GM18508 (cell line): Measurements from ENCODE around the gene ZFP37.
"Not testable (repeated sequence)": the region's sequence is repeated elsewhere in the genome, so short reads cannot be mapped to it uniquely, and the experiment has no call there.

Experiments
- ATAC-seq: cut with Tn5 transposase; IDR thresholded peaks from one replicate; pipeline ENCODE4 v1.9.1; 2021; ENCODE audit warnings: moderate number of reproducible peaks; ENCODE audit not compliant: insufficient read depth, unreplicated experiment

The ZFP37 gene

DNA sequence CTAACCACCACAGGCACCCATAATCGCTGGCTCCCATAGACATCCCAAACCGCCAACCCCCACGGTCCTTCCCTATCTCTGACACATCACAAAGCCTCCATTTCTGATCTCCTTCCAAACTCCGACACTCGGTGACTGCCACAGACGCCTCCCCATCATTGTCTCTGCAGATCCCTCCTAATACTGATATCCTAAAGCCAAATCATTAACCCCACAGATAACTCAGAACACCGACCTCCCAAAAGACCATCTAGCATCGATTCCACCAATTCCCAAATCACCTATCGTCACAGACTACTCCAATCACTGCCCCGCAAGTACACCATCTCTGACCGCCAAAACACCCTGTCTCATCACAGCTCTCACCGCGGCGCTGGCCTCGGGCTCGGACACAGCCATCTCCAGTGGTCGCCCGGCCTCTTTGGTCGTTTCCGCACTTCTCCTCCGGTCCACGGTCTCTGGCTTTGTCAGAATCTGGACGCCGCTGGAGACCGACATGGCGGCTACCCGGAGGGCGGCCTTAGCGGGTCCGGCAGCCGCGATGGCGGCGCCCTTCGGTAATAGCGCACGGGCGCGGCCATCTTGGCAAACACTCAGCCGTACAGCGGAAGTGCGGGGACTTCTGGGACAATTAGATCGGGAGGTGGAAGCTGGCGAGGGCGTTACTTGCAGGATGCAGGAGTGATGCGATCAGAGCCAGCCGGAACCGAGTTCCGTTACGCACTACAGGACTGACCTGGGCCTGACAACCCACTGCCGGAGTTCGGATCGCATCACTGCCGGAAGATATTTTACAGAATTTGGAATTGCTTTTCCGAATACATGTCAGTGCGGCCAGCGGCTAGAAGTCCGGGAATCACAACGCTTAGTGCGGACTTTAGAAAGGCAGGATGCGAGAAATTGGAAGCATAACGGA lies at the start of gene ZFP37:
ZFP37 (minus strand) TSS at position 534 of the 916 bp plus-strand sequence; CDS start at position 498, 36 bp downstream.
- ATAC-seq: peak; percentile 86

DNA sequence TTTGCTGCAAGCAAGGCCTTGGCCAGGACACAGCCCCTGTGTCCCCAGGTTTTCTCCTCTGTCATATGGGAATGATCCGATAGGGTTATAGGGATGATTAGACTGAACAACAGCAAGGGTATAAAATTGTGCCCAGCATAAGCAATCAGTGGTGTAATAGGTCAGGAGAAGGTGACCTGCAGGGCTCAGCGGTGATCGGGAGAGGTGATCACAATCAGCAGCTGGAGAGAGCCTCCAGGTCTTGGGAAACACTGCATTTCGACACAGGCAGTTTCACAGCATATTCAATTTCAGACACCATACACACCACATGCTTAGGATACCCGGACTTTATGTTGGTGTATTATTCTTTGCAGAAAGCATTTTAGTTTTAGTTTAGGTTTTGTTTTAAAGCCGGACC lies 48.8 kb upstream of the ZFP37 start:
- ATAC-seq: not testable (repeated sequence)

DNA sequence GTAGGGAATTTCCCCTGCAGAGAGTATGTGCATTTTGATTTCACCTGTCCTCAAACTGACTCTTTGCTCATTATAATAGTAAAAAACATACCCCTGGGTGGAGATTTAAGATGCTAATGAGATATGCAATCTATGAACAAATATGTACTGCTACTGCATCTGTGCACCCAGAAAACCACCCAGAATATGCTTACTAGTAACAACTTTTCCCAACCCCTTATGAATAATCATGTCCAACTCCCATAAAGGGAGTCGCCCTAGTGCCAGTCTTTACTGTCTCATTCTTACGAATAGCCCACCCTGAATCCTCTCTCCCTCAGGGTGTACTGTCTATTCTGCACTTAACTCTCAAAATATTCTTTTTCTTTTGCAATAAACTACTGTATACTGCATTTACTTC lies 39.0 kb upstream of the ZFP37 start:
- no peak for ATAC-seq

DNA sequence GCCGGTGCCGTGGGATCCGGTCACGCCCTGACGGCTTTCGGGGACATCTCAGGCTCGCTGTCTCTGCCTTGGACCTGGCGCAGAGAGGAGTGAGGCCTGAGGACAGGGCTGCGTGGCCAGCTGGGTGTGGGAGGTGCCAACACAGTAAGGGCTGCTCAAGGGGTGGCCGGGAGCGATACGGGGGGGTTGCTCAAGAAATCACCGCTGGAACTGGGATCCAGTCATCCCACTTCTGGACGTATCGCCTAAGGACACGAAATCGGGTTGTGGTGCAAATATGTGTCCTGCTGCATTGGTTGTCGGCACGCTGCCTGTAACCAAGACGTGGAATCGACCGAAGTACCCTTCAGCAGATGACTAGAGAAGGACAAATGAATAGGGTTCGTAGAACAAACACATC lies 33.4 kb upstream of the ZFP37 start:
- not testable (repeated sequence) for ATAC-seq

DNA sequence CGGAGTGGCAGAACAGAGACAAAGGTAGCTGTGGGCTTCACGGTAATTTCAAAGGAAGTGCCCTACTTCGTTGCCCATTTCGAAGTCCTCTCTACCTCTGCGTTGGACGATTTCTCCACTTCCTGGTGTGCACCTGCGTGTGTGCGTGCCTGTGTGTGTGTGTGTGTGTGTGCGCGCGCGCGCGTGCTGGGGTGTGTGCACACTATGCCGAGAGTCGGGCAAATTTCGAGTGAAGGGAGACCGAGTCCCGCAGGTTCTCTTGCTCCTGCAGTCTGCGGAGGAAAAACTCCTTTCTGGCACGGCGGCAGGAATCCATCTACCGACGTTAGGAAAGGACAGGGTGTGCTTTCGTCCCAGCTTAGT lies 32.6 kb upstream of the ZFP37 start:
- ATAC-seq: not testable (repeated sequence)

DNA sequence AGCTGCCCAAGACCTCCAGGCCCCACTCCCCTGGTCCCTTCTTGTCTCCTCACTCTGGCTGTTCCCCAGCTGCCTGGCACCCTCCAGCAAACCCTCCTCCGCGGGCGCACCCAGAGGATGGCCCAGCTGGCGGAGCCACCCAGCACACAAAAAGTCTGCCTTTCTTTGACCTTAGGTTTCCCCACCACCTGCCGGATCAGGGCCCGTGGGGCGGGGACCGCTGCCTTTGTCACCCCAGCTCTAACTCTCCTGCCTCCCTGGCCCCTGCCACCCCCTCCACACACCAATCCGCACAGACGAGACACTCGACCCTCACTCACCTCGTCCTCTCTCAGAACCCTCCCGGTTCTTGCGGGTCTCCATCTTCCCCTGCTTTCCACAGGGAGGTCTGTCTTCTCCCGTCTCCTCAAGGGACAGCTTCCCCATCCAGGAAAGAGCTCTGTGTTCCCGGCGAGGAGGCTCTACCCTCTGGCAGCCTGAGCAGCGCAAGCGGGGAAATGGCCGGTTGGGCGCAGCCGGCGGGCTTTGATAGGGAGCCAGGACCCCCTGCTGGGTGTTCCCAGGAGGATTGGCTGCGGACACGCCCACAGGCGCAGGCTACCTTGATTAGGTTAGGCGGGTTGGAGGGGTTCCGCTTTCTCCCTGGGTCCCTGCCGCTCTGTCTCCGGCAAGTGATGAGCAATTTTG lies 32.1 kb upstream of the ZFP37 start:
- not testable (repeated sequence) for ATAC-seq

DNA sequence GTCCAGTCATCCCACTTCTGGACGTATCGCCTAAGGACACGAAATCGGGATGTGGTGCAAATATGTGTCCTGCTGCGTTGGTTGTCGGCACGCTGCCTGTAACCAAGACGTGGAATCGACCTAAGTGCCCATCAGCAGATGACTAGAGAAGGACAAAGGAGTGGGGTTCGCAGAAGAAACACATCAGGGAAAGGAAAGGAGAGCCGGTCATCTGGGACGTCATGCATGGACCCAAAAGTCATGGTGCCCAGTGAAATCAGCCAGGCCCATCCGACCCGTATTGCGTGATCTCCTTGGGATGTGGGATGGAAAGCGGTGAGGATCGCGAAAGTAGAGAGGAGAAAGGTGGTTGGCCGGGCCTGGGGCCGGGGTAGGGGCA lies 6.4 kb upstream of the ZFP37 start:
- not testable (repeated sequence) for ATAC-seq

DNA sequence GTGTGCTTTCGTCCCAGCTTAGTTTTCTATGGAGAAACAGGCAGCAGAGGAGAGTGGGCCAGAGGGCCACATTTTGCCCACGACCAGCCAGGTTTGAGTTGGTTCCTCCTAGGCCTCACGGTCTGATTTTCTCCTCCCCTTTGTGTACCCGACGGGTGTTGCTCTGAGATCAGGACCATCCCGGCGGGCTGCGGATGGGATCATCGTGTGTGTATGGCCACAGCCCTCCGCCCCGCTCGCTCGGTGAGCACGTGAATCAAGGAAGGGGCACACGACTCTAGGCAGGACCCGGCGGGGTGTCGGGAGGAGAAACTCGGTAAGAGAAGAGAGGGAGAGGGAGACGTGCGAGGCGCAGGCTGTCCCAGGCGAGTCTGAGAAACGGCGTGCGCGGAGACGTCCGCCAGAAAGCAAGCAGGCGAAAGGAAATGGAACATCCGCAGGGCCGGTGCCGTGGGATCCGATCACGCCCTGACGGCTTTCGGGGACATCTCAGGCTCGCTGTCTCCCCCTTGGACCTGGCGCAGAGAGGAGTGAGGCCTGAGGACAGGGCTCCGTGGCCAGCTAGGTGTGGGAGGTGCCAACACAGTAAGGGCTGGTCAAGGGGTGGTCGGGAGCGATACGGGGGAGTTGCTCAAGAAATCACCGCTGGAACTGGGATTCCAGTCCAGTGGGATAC lies 5.9 kb upstream of the ZFP37 start:
- not testable (repeated sequence) for ATAC-seq

DNA sequence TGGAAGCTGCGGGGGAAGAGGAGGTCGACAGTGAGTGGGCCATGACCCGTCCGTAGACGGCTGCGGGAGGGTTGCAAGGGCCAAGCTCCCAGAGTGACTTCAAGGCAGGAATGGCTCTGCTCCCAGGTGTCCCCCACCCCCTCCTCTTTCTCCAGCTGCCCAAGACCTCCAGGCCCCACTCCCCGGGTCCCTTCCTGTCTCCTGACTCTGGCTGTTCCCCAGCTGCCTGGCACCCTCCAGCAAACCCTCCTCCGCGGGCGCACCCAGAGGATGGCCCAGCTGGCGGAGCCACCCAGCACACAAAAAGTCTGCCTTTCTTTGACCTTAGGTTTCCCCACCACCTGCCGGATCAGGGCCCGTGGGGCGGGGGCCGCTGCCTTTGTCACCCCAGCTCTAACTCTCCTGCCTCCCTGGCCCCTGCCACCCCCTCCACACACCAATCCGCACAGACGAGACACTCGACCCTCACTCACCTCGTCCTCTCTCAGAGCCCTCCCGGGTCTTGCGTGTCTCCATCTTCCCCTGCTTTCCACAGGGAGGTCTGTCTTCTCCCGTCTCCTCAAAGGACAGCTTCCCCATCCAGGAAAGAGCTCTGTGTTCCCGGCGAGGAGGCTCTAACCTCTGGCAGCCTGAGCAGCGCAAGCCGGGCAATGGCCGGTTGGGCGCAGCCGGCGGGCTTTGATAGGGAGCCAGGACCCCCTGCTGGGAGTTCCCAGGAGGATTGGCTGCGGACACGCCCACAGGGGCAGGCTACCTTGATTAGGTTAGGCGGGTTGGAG lies 4.7 kb upstream of the ZFP37 start:
- ATAC-seq: not testable (repeated sequence)

DNA sequence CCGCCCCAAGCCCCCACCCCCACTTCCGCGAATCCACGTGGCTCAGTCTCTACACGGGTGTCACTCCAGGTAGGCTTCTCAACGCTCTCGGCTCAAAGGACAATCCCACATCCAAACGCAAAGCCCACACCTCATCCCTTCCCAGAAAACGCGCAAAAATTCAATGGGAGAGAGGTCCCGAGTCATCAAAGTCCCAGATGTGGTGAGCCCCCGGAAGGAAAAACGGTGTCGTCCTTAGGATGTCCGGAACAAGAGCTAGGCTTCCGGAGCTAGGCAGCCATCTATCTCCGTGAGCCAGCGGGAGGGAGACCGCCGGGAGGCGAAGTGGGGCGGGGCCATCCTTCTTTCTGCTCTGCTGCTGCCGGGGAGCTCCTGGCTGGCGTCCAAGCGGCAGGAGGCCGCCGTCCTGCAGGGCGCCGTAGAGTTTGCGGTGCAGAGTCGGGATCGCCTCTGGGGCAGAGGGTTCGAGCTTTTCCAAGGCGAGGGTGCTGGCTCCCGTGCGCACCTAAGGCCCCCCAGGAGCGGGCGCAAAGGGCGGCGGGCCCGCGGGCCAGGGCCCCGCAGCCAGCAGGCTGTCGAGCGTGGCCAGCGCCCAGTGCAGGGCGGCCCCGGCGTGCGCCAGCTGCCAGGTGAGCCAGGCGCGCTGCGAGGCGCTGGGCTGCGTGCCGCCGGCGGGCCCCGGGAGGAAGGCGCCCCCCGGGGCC lies 3.2 kb upstream of the ZFP37 start:
- not testable (repeated sequence) for ATAC-seq

DNA sequence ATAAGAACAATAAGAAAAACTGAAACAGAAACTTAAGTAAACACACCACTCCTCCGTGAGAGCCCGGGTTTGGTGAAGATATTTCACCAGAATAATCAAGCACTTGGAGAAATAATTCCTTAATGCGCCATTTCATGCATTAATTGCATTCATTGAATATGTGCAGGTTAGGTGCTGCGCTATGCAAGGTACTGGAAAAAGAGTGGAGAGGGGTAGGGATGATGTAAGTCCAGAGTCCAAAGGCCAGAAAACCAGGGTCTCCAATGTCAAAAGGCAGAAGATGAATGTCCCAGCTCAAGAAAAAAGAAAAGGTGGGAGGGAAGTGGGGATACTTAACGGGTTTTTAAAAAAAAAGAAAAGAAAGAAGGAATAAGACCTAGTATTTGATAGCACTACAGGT lies 669 bp upstream of the ZFP37 start:
- no peak for ATAC-seq

DNA sequence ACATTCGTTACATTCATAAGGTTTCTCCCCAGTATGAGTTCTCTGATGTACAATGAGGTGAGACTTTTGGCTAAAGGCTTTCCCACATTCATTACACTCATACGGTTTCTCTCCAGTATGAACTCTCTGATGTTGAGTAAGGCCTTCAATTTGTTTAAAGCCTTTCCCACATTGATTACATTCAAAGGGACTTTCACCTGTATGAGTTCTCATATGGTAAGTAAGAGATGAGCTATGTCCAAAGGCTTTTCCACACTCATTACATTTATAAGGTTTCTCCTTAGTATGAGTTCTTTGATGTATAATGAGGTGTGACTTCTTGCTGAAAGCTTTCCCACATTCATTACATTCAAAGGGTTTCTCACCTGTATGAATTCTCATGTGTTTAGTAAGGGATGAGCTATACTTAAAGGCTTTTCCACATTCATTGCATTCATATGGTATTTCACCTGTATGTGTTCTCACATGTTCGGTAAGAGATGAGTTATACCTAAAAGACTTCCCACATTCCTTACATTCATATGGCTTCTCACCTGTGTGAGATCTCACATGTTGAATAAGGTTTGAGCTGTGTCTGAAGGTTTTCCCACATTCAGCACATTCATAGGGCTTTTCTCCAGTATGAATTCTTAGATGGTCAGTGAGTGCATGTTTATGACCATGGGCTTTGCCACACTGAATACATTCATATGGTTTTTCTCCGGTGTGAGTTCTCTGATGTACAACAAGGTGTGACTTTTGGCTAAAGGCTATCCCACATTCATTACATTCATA lies 13.5 kb downstream of the ZFP37 start:
- ATAC-seq: no peak

DNA sequence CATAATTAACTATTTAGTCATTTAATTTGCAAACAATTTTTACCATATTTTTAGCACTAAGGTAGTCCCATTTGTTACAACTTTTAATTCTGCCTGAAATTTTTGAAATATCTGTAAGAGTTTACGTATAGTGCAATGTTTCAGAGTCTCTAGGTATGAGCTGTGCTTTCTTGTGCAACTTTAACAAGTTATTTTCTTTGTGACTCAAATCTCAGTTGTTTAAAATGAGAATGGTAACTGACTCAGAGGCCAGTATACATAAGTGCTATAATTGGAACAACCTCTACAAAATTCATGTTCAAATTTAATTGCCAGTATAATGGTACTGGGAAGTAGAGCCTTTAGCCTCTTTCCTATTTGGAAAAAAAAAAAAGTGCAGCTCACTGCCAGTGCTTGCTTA lies 30.3 kb downstream of the ZFP37 start:
- no peak for ATAC-seq

DNA sequence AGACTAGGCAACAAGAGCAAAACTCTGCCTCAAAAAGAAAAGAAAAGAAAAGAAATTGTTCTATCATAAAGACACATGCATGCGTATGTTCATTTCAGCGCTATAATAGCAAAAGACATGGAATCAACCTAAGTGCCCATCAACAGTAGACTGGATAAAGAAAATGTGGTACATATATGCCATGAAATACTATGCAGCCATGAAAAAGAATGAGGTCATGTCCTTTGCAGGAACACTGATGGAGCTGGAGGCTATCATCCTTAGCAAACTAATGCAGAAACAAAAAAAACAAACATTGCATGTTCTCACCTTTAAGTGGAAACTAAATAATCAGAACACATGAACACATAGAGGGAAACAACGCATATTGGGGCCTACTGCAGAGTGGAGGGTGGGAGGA lies 38.3 kb downstream of the ZFP37 start:
- ATAC-seq: no peak

DNA sequence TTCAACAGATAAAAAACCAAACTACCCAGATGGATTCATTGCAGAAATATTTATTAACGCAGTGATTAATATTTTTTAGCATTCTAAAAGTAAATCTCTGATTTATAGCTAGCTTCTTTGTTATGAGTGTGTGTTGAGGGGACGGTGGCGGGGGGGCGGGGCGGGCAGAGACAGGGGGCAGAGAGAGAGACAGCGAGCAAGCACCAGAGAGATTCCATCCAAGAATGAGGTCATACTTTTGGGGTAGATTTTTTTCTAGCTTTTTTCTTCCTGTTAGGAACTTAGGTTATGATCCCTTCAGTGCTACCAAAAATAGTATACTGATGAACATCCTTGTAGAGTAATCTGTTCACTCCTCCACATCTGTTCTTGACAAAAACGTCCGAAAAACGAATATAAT lies 44.0 kb downstream of the ZFP37 start:
- ATAC-seq: no peak

DNA sequence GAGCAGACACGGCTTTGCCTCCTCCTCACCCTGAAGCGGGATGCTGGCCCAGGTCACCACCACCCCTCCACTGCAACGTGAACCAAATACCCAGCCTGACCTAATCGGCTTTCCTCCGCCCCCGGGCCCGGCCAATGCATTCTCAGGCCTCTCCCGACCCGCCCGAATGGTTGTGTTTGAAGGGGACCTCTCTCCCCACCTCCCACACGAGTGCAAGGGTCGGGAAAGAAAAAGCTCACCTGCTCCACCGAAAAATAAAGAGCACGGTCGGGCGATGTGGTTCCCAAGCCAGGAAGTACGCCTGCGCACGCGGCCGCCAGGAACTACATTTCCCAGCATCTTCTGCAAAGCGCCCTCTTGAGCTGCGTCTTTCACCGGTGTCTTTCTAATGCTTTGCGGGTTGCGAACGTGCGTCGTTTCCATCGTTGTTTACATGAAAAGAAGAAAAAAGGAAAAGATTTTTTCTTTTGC lies 44.6 kb downstream of the ZFP37 start, which contains the start of gene ZNF883:
ZNF883 (minus strand) TSS at position 282 of the 471 bp plus-strand sequence.
- no peak for ATAC-seq

DNA sequence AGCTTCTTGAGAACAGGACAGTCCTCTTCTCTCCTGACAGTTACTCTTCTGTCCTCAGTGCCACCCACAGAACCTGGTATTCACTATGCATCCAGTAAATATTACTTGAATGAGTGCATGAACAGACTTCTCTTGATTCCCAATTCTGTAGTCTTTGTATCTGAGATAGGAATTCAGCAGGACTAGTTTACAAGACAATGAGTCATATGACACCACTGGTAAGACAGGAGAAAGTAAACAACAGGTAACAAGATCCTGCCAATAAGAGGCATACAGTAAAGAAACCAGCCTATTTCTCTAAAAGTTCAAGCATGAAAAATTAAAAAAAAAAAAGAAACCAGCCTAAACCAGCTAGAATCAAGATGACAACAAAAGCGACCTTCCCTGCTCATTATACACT lies 50.7 kb downstream of the ZFP37 start:
- no peak for ATAC-seq

DNA sequence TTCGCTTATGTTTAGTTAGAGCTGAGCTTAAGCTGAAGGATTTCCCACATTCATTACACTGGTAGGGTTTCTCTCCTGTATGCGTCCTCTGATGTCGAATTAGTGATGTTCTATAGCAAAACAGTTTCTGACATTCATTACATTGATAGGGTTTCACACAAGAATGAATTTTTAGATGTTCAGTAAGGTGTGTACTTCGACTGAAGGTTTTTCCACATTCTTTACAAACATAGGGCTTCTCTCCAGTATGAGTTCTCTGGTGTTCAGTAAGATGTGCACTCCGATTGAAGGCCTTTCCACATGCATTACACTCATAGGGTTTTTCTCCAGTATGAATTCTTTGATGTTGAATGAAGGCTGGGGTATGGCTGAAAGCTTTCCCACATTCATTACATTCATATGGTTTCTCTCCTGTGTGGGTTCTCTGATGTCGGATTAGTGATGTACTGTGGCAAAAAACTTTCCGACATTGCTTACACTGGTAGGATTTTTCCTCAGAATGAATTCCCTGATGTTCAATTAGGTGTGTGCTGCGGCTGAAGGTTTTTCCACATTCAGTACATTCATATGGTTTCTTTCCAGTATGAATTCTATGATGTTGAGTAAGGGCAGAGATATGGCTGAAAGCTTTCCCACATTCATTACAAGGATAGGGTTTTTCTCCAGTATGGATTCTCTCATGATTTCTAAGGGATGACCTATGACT lies 59.1 kb downstream of the ZFP37 start:
- ATAC-seq: no peak
